Activated CD4-positive, alpha-beta T cell treated with anti-CD3 and anti-CD28 coated beads, Interleukin-2, amount 50 U/mL, for 1 hour (primary cell): ENCODE results near the gene CCDC74A.
"Not testable (repeated sequence)": the region's sequence is repeated elsewhere in the genome, so short reads cannot be mapped to it uniquely, and the experiment has no call there.

Source experiments
- DNase-seq: peaks from one replicate; pipeline ENCODE4 v3.0.0-alpha.2; 2020

CCDC74A gene

DNA sequence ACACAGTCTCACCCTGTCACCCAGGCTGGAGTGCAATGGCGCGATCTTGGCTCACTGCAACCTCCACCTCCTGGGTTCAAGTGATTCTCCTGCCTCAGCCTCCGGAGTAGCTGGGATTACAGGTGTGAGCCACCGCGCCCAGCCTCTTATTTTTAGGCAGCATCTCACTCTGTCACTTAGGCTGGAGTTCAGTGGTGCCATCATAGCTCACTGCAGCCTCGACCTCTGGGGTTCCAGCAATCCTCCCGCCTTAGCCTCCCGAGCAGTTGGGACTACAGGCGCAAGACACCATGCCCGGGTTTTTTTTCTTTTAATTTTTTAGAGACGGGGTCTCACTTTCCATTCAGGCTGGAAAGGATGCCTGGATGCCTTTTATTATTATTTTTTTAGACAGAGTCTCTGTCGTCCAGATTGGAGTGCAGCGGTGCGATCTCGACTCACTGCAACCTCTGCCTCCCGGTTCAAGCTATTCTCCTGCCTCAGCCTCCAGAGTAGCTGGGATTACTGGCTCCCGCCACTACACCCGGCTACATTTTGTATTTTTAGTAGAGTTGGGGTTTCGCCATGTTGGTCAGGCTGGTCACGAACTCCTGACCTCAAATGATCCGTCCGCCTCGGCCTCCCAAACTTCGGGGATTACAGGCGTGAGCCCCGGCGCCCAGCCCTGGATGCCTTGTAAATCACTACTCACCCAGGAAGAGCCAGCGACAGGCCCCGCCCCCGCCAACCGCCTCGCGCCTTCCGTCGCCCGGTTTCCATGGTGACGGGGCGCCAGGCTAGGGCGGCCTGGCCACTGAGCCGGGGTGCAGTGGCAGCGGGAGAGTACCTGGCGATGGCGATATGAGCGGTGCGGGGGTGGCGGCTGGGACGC is at the start of gene CCDC74A:
TSS of gene CCDC74A (plus strand) at position 758 of the 871 bp plus-strand sequence. CDS start at position 841, 83 bp downstream.
- DNase-seq = peak; percentile 79

DNA sequence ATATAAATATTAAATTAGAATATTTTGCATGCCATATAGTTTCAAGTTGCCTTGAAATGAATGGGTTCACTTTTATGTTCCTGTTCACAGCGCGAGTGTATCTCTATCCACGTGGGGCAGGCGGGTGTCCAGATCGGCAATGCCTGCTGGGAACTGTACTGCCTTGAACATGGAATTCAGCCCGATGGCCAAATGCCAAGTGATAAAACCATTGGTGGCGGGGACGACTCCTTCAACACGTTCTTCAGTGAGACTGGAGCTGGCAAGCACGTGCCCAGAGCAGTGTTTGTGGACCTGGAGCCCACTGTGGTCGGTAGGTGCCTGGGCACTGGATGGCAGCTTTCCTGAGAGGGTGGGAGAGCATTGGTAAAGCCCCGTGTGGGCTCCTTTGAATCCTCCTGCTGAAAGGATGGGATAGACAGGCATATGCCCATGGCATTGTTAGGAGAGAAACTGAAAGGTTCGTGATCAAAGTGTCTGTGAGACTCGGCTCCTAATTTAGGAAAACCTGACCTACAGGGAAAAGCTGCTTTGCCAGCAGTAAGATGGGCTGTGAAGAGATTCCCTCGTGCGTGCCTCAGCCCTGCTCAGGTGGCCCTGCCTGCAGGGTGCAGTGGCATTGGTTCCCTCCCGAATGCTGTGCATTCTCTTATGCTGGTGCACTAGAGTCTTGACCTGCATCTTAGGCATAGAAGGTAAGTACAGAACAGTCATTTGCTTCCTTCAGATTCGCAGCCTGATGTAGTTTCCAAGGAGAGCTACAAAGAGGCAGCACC is 49.4 kb upstream of the CCDC74A start:
- DNase-seq = not testable (repeated sequence)

GRCh38 chr2:131478850-131479461 is 48.7 kb upstream of the CCDC74A start:
- DNase-seq = not testable (repeated sequence)

DNA sequence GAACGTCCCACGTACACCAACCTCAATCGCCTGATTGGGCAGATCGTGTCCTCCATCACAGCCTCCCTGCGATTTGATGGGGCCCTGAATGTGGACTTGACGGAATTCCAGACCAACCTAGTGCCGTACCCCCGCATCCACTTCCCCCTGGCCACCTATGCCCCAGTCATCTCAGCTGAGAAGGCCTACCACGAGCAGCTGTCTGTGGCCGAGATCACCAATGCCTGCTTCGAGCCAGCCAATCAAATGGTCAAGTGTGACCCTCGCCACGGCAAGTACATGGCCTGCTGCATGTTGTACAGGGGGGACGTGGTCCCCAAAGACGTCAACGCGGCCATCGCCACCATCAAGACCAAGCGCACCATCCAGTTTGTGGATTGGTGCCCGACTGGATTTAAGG is 47.3 kb upstream of the CCDC74A start:
- DNase-seq = not testable (repeated sequence)

DNA sequence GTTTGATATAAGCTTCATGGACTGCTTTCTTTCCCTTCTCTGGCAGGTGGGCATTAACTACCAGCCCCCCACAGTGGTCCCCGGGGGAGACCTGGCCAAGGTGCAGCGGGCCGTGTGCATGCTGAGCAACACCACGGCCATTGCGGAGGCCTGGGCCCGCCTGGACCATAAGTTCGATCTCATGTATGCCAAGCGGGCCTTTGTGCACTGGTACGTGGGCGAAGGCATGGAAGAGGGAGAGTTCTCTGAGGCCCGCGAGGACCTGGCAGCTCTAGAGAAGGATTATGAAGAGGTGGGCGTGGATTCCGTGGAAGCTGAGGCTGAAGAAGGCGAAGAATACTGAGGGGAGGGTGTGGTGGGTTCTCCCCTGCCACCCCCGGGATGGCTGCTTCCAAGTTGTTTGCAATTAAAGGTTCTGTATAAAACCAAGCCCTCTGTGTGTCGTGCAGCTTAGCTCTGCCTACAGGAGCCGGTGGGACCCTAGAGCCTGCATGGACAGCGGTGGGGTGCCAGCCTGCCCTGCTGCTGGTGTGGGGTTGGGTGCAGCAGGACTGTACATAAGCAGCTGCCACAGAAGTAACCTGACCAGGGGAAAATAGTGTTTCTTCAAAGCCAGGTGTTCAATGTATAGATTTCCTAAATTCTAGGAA is 45.1 kb upstream of the CCDC74A start:
- DNase-seq = not testable (repeated sequence)

DNA sequence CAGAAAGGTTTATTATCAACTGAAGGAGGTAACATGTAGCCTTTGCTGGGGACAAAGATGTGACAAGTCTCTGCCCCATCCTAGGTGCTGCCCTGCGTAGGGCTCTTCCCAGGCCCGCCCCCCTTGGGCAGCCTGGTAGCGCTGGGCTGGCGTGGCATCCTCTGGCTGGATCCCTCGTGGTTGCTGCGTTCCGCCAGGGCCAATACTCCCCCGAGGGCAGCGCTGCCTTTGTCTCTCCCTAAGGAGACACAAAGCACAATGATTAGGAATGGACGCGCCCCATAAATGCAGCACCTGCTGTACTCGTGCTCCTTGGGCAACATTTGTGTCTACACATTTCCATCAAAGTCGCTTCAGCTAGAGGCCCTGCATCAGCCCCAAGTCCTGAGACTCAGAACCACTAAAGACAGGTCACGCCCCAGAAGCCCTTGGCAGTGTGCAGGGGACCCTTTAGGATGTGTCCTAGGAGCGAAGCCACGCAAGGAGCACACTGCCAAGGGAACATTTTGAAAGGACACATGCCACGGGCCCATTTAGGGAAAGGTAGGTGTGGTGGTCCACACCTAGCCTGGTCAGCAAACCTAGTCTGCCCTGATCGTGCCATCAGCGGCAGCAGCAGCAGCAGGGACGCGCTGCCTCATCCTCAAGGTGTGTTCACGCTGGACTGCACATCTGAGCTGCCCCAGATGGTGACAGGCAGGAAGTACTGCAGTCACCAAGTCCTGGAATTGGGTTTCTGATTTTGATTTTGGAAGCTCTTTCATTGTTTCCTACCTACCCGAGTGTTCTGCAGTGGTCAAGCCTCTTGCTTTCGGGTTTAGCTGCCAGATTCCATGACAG is 43.5 kb upstream of the CCDC74A start:
- DNase-seq = not testable (repeated sequence)

DNA sequence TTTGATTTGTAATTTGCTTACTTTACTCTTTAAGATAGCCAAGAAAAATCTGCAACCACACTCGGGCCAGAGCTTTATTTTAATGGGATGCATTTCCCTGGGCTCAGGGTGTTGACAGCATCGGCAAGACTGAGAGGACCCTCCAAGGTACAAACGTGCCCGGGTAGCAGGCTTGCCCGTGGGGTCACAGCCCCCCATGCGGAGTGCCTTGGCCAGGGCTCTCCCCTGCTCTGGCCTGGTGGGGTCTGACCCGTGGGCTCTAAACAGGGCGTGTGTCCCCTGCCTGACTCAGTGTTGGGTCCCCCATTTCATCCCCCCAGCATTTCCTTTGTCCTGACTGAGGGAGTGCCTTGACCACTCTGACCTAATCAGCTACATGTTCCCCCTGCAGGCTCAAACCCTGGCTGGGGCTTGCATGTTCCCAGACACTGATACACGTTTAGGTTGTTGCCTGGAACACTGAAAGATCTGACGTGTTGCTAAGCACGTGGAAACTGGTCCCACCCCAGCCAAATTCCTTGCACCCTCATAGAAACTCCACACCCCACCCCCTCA is 42.7 kb upstream of the CCDC74A start:
- not testable (repeated sequence) for DNase-seq

DNA sequence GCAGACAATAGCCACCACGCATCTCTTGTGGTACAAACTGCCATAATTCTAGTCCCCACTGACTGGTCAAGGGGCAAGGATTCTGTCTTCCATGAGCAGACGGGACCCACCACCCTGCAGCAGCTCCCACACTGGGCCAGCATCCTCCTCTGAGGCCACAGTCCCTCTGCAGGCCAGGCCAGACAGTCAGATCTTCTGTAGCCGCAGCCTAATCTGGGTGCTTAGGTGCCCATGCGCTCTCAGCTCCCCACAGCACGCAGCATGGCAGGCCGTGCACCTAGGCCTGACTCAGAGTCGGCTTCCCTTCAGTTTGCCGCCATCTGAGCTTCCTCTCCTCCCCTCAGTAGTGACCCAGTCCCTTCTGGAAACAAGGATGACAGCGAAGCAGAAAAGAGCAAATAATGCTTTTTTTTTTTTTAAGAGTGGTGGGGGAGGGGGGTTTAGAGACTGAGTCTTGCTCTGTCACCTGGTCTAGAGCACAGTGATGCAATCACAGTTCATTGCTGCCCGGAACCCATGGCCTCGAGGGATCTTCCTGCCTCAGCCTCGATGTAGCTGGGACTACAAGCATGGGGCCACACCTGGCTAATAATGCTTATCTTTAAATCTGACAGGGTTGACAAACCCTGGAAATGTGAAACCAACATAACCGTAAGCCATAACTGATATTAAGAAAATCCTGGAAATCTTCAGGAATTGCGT is 41.3 kb upstream of the CCDC74A start:
- DNase-seq = not testable (repeated sequence)

- no peak for DNase-seq
Observed at GRCh38 chr2:131488306-131489205, 39.1 kb upstream of the CCDC74A start.

DNA sequence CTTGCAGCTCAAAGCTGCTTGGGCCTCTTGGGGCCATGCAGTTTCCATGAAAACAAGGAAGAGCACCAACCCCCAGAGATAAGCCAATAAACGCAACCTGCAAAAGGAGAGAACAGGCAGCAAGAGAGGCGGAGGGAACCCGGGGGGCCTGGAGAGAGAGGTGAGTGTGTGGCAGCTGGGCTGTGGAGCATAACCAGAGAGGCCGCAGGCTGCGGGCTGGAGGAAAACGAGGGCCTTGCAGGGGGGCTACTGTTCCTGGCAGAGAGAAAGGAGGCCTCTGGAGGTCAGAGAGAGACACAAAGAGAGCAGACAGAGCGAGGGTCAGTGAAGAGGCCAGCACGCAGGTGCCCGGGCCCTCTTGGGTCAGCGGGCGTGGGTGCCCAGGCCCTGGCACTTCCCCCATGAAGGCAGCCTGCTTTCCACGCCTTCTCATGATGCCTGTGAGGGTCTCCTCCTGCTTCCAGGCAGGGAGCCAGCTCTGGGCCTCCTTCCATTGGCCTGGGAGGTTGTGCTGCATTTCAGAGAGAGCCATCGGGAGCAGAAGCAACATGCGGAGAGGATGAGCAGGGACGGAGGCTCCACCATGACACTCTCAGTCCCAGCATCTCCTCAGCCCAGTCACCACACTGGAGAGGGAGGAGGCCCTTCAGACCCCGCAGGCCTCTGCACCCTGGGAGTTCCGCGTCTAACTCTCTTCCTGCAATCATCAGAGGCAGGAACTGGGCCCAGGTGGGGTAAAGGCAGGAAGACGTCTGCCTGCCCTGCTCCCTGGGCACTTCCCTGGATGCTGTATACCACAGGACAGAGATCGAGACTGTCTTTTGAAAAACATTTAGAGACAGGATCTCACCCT is 36.8 kb upstream of the CCDC74A start:
- peak; percentile 22 for DNase-seq

GRCh38 chr2:131491469-131491836 is 36.2 kb upstream of the CCDC74A start:
- peak; percentile 5 for DNase-seq

- not testable (repeated sequence) for DNase-seq
Observed at GRCh38 chr2:131492015-131492417, 35.7 kb upstream of the CCDC74A start, which contains the start of gene MZT2A. MZT2A (minus strand) TSS chr2:131492397; CDS start chr2:131492376, 21 bp downstream.

DNA sequence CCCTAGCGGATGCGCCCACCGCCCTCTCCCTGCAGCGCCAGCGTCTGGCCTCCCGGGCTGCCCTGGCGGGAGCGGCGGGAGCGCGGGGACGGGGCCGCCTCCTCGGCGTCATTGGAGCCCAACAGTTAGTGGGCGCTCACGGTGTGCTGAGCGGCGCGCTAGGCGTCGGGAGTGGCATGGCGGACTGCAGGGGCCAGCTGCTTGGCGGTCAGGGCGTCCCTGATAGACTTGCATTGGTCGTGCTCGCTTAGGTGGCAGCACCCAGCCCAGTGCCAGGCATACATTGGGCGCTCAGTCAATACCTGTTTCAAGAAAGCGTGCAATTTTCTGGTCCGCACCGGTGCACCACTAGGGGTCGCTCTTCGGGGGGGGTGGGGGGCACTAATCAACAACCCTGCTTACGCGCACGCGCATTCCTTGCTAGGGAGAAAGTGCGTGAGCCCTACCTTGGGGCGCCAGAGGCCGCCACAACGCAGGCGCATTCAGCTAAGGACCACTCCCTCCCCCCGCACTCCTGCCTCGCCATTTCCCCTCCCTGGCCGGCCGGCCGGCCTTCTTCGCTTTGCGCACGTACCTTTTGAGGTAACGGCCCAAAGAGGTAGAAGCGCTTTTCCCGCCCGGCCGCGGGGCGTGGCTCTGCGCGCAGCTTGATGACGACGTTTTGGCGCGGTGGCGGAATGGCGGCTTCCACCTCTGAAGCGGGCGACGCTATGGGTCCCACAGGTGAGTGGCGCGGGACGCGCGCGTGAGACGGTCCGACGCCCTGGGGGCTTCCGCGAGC is 35.1 kb upstream of the CCDC74A start:
- DNase-seq = peak; percentile 95

DNA sequence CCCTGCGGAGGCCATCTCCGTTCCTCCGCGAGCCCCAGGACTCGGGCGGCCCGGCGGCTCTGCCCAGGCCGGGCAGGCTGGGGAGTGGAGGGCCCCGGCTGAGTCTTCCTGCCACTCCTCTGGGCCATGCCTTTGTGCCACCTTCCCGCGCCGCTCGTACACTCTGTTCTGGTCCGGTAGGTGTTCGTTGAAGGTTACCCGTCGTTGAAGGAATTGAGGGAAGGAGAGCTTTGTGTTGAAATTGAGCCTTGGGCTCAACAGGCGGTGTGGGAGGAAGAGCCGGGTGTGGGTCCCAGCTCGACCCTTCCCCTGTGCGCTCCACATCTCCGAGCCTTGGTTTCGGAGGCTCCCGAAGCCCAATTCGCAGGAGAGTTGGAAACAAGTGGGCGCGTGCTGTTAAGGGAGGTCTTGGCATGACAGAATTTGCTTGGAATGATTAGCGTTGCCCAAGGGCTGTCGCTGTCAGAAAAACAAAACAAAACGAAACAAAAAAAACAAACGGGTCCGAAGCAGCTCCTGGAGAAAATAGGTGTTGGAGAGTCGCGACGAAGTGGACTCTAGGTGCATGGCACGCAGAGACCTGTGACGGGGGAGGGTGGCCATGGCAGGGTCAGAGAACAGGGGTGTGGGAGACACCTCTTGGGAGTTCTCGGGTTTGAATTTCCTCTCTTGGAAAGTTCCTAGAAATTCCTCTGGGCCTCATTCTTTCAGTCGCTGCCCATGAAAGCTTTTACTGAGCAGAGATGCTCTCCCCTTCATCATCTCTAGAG is 34.3 kb upstream of the CCDC74A start:
- no peak for DNase-seq

GRCh38 chr2:131495506-131495905 is 32.2 kb upstream of the CCDC74A start:
- not testable (repeated sequence) for DNase-seq

- DNase-seq = not testable (repeated sequence)
Observed at GRCh38 chr2:131498321-131498973, 29.2 kb upstream of the CCDC74A start.
